Measurements from ENCODE around the gene EHBP1L1. TPM values are rescaled to one million over a fixed set of nuclear protein-coding genes. Genes with fewer than 3 reads are reported as not detected.

The EHBP1L1 gene
- total RNA-seq, 1 donor from 2014 or later = 167 TPM

Other genes starting within 250 kb of the EHBP1L1 start
- gene DPF2, start 242.2 kb upstream of the EHBP1L1 start, total RNA-seq = 76.6 and 81.0 TPM in 2 replicates
- gene TIGD3, start 221.3 kb upstream of the EHBP1L1 start, total RNA-seq = 1.2 and 1.6 TPM in 2 replicates
- 15.5 and 16.8 TPM in 2 replicates for gene SLC25A45, start 193.4 kb upstream of the EHBP1L1 start, total RNA-seq
- gene FRMD8, start 189.4 kb upstream of the EHBP1L1 start, total RNA-seq = 46.7 and 46.8 TPM in 2 replicates
- 410 and 411 TPM in 2 replicates for gene NEAT1, start 153.3 kb upstream of the EHBP1L1 start, total RNA-seq
- gene MALAT1, start 77.0 kb upstream of the EHBP1L1 start, total RNA-seq = 5,198 and 5,435 TPM in 2 replicates
- 94.2 and 95.8 TPM in 2 replicates for gene SCYL1, start 51.0 kb upstream of the EHBP1L1 start, total RNA-seq
- gene LTBP3, start 17.7 kb upstream of the EHBP1L1 start, total RNA-seq = 94.9 and 96.9 TPM in 2 replicates
- gene ZNRD2, start 5.6 kb upstream of the EHBP1L1 start, total RNA-seq = 83.3 and 83.4 TPM in 2 replicates
- gene FAM89B, start 3.5 kb upstream of the EHBP1L1 start, total RNA-seq = 39.1 and 42.4 TPM in 2 replicates
- 0.69 and 1.3 TPM in 2 replicates for gene KCNK7, start 19.7 kb downstream of the EHBP1L1 start, total RNA-seq
- 89.1 and 90.7 TPM in 2 replicates for gene MAP3K11, start 38.2 kb downstream of the EHBP1L1 start, total RNA-seq
- 52.0 and 55.1 TPM in 2 replicates for gene PCNX3, start 39.7 kb downstream of the EHBP1L1 start, total RNA-seq
- gene SIPA1, start 62.0 kb downstream of the EHBP1L1 start, total RNA-seq = 118 and 125 TPM in 2 replicates
- 95.7 and 98.2 TPM in 2 replicates for gene RELA, start 86.9 kb downstream of the EHBP1L1 start, total RNA-seq
- gene KAT5, start 136.2 kb downstream of the EHBP1L1 start, total RNA-seq = 71.6 and 72.3 TPM in 2 replicates
- gene RNASEH2C, start 144.7 kb downstream of the EHBP1L1 start, total RNA-seq = 86.4 and 100.0 TPM in 2 replicates
- 20.1 and 21.1 TPM in 2 replicates for gene AP5B1, start 204.9 kb downstream of the EHBP1L1 start, total RNA-seq
- 0.07 TPM in 1 of 2 replicates, not detected in the other for gene OVOL1, start 211.0 kb downstream of the EHBP1L1 start, total RNA-seq